ENCODE measurements around the gene PRLH. TPM values are rescaled to one million over a fixed set of nuclear protein-coding genes. Genes with fewer than 3 reads are reported as not detected.

Gene PRLH
- total RNA-seq, 1 donor: not detected

GRCh38 chr2:237525559-237526157, 40.7 kb upstream of the PRLH start:
- no peak overlapping the region for H3K4me3 ChIP-seq (ENCODE audit: low read depth, low read length)
- no peak for TF ChIP-seq CTCF (IDR thresholded peaks at IDR 0.05; ENCODE audit: insufficient read depth, low read depth, low read length)
- no peak for DNase-seq (ENCODE audit: low read depth)

- no peak for DNase-seq (ENCODE audit: low read depth)
- H3K4me3 ChIP-seq (ENCODE audit: low read depth, low read length): no peak overlapping the region
- no peak for TF ChIP-seq CTCF (IDR thresholded peaks at IDR 0.05; ENCODE audit: insufficient read depth, low read depth, low read length)
These were observed 39.1 kb upstream of the PRLH start for GRCh38 chr2:237527233-237527632.

GRCh38 chr2:237527766-237528165, 38.6 kb upstream of the PRLH start:
- H3K4me3 ChIP-seq (ENCODE audit: low read depth, low read length): no peak overlapping the region
- DNase-seq (ENCODE audit: low read depth): no peak
- TF ChIP-seq CTCF (IDR thresholded peaks at IDR 0.05; ENCODE audit: insufficient read depth, low read depth, low read length): no peak

- no peak for DNase-seq (ENCODE audit: low read depth)
- H3K4me3 ChIP-seq (ENCODE audit: low read depth, low read length): no peak overlapping the region
- no peak for TF ChIP-seq CTCF (IDR thresholded peaks at IDR 0.05; ENCODE audit: insufficient read depth, low read depth, low read length)
These were observed 36.6 kb upstream of the PRLH start for GRCh38 chr2:237529452-237530402.

- H3K4me3 ChIP-seq (ENCODE audit: low read depth, low read length): no peak overlapping the region
- TF ChIP-seq CTCF (IDR thresholded peaks at IDR 0.05; ENCODE audit: insufficient read depth, low read depth, low read length): no peak
- no peak for DNase-seq (ENCODE audit: low read depth)
These were observed 35.6 kb upstream of the PRLH start for GRCh38 chr2:237530472-237531433.

GRCh38 chr2:237532160-237532559, 34.2 kb upstream of the PRLH start:
- DNase-seq (ENCODE audit: low read depth): no peak
- H3K4me3 ChIP-seq (ENCODE audit: low read depth, low read length): no peak overlapping the region
- no peak for TF ChIP-seq CTCF (IDR thresholded peaks at IDR 0.05; ENCODE audit: insufficient read depth, low read depth, low read length)
